ENCODE results near the gene SAFB2. TPM values are rescaled to one million over a fixed set of nuclear protein-coding genes. Genes with fewer than 3 reads are reported as not detected.

Gene SAFB2
- polyA plus RNA-seq, 5 donors, result 71.8 to 106 (median 80.3) TPM

GRCh38 chr19:5637971-5638370, 15.4 kb upstream of the SAFB2 start:
- no peak for DNase-seq

GRCh38 chr19:5635427-5635826, 12.9 kb upstream of the SAFB2 start:
- DNase-seq, result no peak

- no peak for DNase-seq
Measured at GRCh38 chr19:5632657-5633056, 10.1 kb upstream of the SAFB2 start.

- no peak for DNase-seq
Measured at GRCh38 chr19:5632241-5632612, 9.7 kb upstream of the SAFB2 start.

- DNase-seq, result no peak
Measured at GRCh38 chr19:5631567-5632240, 9.1 kb upstream of the SAFB2 start.

- no peak for DNase-seq
Measured at GRCh38 chr19:5628919-5629481, 6.4 kb upstream of the SAFB2 start.

- no peak for DNase-seq
Measured at GRCh38 chr19:5628461-5628860, 5.9 kb upstream of the SAFB2 start.

- DNase-seq, result no peak
Measured at GRCh38 chr19:5627395-5627904, 4.9 kb upstream of the SAFB2 start.

GRCh38 chr19:5625641-5626040, 3.1 kb upstream of the SAFB2 start:
- DNase-seq, result no peak

GRCh38 chr19:5624741-5625278, 2.2 kb upstream of the SAFB2 start:
- DNase-seq, result no peak

- DNase-seq, result peak in 1 of 2 donors; percentile 57
Measured at GRCh38 chr19:5624018-5624663, 1.6 kb upstream of the SAFB2 start.

GRCh38 chr19:5623397-5624017, 931 bp upstream of the SAFB2 start:
- DNase-seq, result no peak

- no peak for DNase-seq
Measured at GRCh38 chr19:5621945-5622464, 571 bp downstream of the SAFB2 start.

GRCh38 chr19:5621311-5621944, 1.1 kb downstream of the SAFB2 start:
- no peak for DNase-seq

GRCh38 chr19:5619946-5620345, 2.6 kb downstream of the SAFB2 start:
- DNase-seq, result no peak

- DNase-seq, result no peak
Measured at GRCh38 chr19:5618591-5618990, 4.0 kb downstream of the SAFB2 start.

GRCh38 chr19:5617080-5617479, 5.5 kb downstream of the SAFB2 start:
- no peak for DNase-seq

- no peak for DNase-seq
Measured at GRCh38 chr19:5615756-5616327, 6.7 kb downstream of the SAFB2 start.

- DNase-seq, result no peak
Measured at GRCh38 chr19:5612891-5613865, 9.4 kb downstream of the SAFB2 start.

- DNase-seq, result no peak
Measured at GRCh38 chr19:5609881-5610448, 12.6 kb downstream of the SAFB2 start.

All from right lung (tissue), 5 donors.